Body of pancreas (tissue), 4 donors: ENCODE data around the gene IFT88.

Experiments
- POLR2A ChIP-seq, 3 donors: fragments of 450-650 bp; IDR thresholded peaks; one replicate each; pipeline ENCODE4 v1.6.1; 2016; ENCODE audit warnings: antibody characterized with exemption in 3 of 3, mild to moderate bottlenecking in 2 of 3
- TF ChIP-seq, protein P1 (sequence below), 7 experiments: fragments of 450-650 bp in 4 of 7; fragments of 200-600 bp in 3 of 7; sonication (generic) in 3 of 7; IDR thresholded peaks; one replicate each; pipeline ENCODE4 v1.5.1; 2016 to 2019; ENCODE audit warnings: antibody characterized with exemption in 7 of 7

DNA sequence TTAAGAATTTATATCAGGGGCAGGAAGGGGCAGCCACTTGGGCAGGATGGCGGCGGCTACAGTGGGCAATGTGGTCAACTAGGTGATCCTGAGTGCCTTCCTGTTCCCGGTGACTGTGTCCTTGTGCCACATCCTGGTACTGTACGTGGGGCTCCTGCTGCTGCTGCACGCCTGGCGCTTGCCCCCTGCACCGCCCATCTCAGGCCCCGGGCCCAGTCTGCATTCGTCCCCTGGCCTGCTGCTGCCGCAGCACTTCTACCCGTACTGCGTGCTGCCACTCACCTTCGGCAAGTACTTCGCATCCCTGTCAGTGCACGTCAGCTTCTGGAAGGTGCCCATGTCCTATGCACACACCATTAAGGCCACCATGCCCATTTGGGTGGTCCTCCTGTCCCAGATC lies 40.1 kb downstream of the IFT88 start:
- TF ChIP-seq POLR2A (IDR thresholded peaks at IDR 0.05) = no peak
- TF ChIP-seq, protein P1, sequence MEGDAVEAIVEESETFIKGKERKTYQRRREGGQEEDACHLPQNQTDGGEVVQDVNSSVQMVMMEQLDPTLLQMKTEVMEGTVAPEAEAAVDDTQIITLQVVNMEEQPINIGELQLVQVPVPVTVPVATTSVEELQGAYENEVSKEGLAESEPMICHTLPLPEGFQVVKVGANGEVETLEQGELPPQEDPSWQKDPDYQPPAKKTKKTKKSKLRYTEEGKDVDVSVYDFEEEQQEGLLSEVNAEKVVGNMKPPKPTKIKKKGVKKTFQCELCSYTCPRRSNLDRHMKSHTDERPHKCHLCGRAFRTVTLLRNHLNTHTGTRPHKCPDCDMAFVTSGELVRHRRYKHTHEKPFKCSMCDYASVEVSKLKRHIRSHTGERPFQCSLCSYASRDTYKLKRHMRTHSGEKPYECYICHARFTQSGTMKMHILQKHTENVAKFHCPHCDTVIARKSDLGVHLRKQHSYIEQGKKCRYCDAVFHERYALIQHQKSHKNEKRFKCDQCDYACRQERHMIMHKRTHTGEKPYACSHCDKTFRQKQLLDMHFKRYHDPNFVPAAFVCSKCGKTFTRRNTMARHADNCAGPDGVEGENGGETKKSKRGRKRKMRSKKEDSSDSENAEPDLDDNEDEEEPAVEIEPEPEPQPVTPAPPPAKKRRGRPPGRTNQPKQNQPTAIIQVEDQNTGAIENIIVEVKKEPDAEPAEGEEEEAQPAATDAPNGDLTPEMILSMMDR (IDR thresholded peaks at IDR 0.05) = no peak
